IMR-90 (cell line): Measurements from ENCODE around the gene BEX3. TPM values are rescaled to one million over a fixed set of nuclear protein-coding genes. Genes with fewer than 3 reads are reported as not detected.

Experiments
- ATAC-seq: fragments of 200-7000 bp; cut with Tn5 transposase; 2 replicates; pipeline ENCODE4 v1.9.1; 2020; ENCODE audit warnings: low read depth, mild to moderate bottlenecking, moderate library complexity
- BruUV-seq: library from RNA; stranded (reverse); fragments of 400-500 nt; replicated peaks from 2 replicates; lab custom pipeline; 2021; lab: Mats Ljungman, UMichigan
- CTCF ChIA-PET: fragments of 300-600 bp; formaldehyde crosslinking; extraction: SDS; loops from one replicate; lab custom pipeline; 2021; ENCODE audit warnings: antibody characterized with exemption; lab: Yijun Ruan, JAX
- POLR2A ChIA-PET: fragments of 300-600 bp; sonication (Branson Sonifier 250); formaldehyde crosslinking; loops from one replicate; lab custom pipeline; 2022; ENCODE audit warnings: antibody characterized with exemption; ENCODE audit not compliant: unreplicated experiment; lab: Charles Lee
- DNase-seq: peaks from one replicate; pipeline ENCODE4 v3.0.0; 2013
- H2AFZ ChIP-seq: replicated peaks from 2 replicates; pipeline ENCODE3; 2013; ENCODE audit warnings: low read length, mild to moderate bottlenecking; ENCODE audit not compliant: poor library complexity
- H2AK5ac ChIP-seq: 2 replicates; pipeline ENCODE4 v1.6.1; 2013; ENCODE audit warnings: low read depth, low read length, inconsistent platforms
- H2AK9ac ChIP-seq: replicated peaks from 2 replicates; pipeline ENCODE3; 2013; ENCODE audit warnings: mild to moderate bottlenecking, low read depth, low read length, moderate library complexity; ENCODE audit not compliant: poor library complexity
- H2BK120ac ChIP-seq: 2 replicates; pipeline ENCODE4 v1.6.1; 2013; ENCODE audit warnings: low read depth, low read length, inconsistent platforms
- H2BK15ac ChIP-seq: 3 replicates; pipeline ENCODE4 v1.6.1; 2013; ENCODE audit warnings: low read depth, low read length, inconsistent platforms
- H2BK20ac ChIP-seq: 2 replicates; pipeline ENCODE4 v1.6.1; 2013; ENCODE audit warnings: low read depth, mild to moderate bottlenecking, inconsistent platforms, low read length, moderate library complexity
- H2BK5ac ChIP-seq: 2 replicates; pipeline ENCODE4 v1.6.1; 2013; ENCODE audit warnings: mild to moderate bottlenecking, low read depth, low read length, inconsistent platforms; ENCODE audit not compliant: poor library complexity, severe bottlenecking
- H3K14ac ChIP-seq: replicated peaks from 2 replicates; pipeline ENCODE4 v1.6.1; 2013; ENCODE audit warnings: low read depth, low read length, inconsistent platforms
- H3K18ac ChIP-seq: 2 replicates; pipeline ENCODE4 v1.6.1; 2013; ENCODE audit warnings: low read depth, low read length, control low read depth
- H3K23ac ChIP-seq: 2 replicates; pipeline ENCODE4 v1.6.1; 2013; ENCODE audit warnings: low read depth, low read length, inconsistent platforms
- H3K27ac ChIP-seq: 2 replicates; pipeline ENCODE4 v1.5.1; 2013; ENCODE audit warnings: mild to moderate bottlenecking, control low read depth, low read length; ENCODE audit not compliant: insufficient read depth
- H3K27me3 ChIP-seq: 2 replicates; pipeline ENCODE4 v1.6.1; 2013; ENCODE audit warnings: low read length; ENCODE audit not compliant: control insufficient read depth, insufficient read depth
- H3K36me3 ChIP-seq: 2 replicates; pipeline ENCODE4 v1.6.1; 2013; ENCODE audit warnings: low read length, mixed read lengths; ENCODE audit not compliant: control insufficient read depth, insufficient read depth
- H3K4ac ChIP-seq: 2 replicates; pipeline ENCODE4 v1.6.1; 2013; ENCODE audit warnings: low read depth, low read length, inconsistent platforms
- H3K4me1 ChIP-seq: 2 replicates; pipeline ENCODE4 v1.6.1; 2013; ENCODE audit warnings: low read length, mixed read lengths; ENCODE audit not compliant: control insufficient read depth, insufficient read depth
- H3K4me2 ChIP-seq: 2 replicates; pipeline ENCODE4 v1.6.1; 2013; ENCODE audit warnings: low read depth, mild to moderate bottlenecking, control low read depth, low read length, moderate library complexity
- H3K4me3 ChIP-seq: 2 replicates; pipeline ENCODE4 v1.5.1; 2013; ENCODE audit warnings: low read depth, mild to moderate bottlenecking, control low read depth, low read length, moderate library complexity; ENCODE audit not compliant: insufficient read depth
- H3K56ac ChIP-seq: 2 replicates; pipeline ENCODE4 v1.6.1; 2013; ENCODE audit warnings: low read length, inconsistent platforms; ENCODE audit not compliant: insufficient read depth; ENCODE audit errors: extremely low read depth
- H3K79me1 ChIP-seq, 2 experiments: 2 replicates each; pipeline ENCODE4 v1.6.1; 2013; ENCODE audit warnings: low read length in 2 of 2, inconsistent platforms in 1 of 2, low read depth in 1 of 2
- H3K9ac ChIP-seq: 2 replicates; pipeline ENCODE4 v1.6.1; 2013; ENCODE audit warnings: low read depth, low read length, control low read depth
- H3K9me1 ChIP-seq: 2 replicates; pipeline ENCODE4 v1.6.1; 2013; ENCODE audit warnings: low read length, inconsistent platforms; ENCODE audit not compliant: insufficient read depth
- H3K9me3 ChIP-seq: 2 replicates; pipeline ENCODE4 v1.6.1; 2013; ENCODE audit warnings: low read length; ENCODE audit not compliant: control insufficient read depth, insufficient read depth
- H4K20me1 ChIP-seq: 2 replicates; pipeline ENCODE4 v1.6.1; 2013; ENCODE audit warnings: low read length, inconsistent platforms; ENCODE audit not compliant: insufficient read depth
- H4K5ac ChIP-seq: 2 replicates; pipeline ENCODE4 v1.6.1; 2013; ENCODE audit warnings: mild to moderate bottlenecking, low read depth, low read length, control low read depth
- H4K8ac ChIP-seq, 2 experiments: 2 replicates each; pipeline ENCODE4 v1.6.1; 2013; ENCODE audit warnings: low read depth in 2 of 2, low read length in 2 of 2, control low read depth in 1 of 2, inconsistent platforms in 1 of 2
- H4K91ac ChIP-seq: 2 replicates; pipeline ENCODE4 v1.6.1; 2013; ENCODE audit warnings: low read depth, low read length, inconsistent platforms; ENCODE audit not compliant: insufficient read depth
- BHLHE40 ChIP-seq: fragments of 150-350 bp; IDR thresholded peaks from 2 replicates; pipeline ENCODE4 v1.6.1; 2016; ENCODE audit warnings: mild to moderate bottlenecking, low read depth, low read length
- CEBPB ChIP-seq: IDR thresholded peaks from 2 replicates; pipeline ENCODE4 v1.6.1; 2012; ENCODE audit warnings: low read depth, low read length, improper control_type of control experiment
- ELK1 ChIP-seq: fragments of 150-350 bp; IDR thresholded peaks from 2 replicates; pipeline ENCODE4 v1.6.1; 2016; ENCODE audit warnings: low read depth, mild to moderate bottlenecking, low read length, moderate library complexity, borderline replicate concordance
- FOS ChIP-seq: fragments of 150-350 bp; IDR thresholded peaks from 2 replicates; pipeline ENCODE4 v1.6.1; 2016; ENCODE audit warnings: low read depth, low read length
- MAZ ChIP-seq: IDR thresholded peaks from 2 replicates; pipeline ENCODE4 v1.6.1; 2012; ENCODE audit warnings: low read depth, mild to moderate bottlenecking, low read length, improper control_type of control experiment, moderate library complexity, borderline replicate concordance
- MXI1 ChIP-seq: IDR thresholded peaks from 2 replicates; pipeline ENCODE4 v1.6.1; 2012; ENCODE audit warnings: low read depth, mild to moderate bottlenecking, low read length, moderate library complexity, borderline replicate concordance
- NFE2L2 ChIP-seq: fragments of 150-350 bp; IDR thresholded peaks from 2 replicates; pipeline ENCODE4 v1.6.1; 2016; ENCODE audit warnings: low read depth, mild to moderate bottlenecking, low read length
- POLR2A ChIP-seq: IDR thresholded peaks from 2 replicates; pipeline ENCODE4 v1.6.1; 2012; ENCODE audit warnings: mild to moderate bottlenecking, low read depth, low read length
- RAD21 ChIP-seq: IDR thresholded peaks from 2 replicates; pipeline ENCODE4 v1.6.1; 2012; ENCODE audit warnings: low read length, improper control_type of control experiment
- RFX5 ChIP-seq: IDR thresholded peaks from 2 replicates; pipeline ENCODE4 v1.8.0; 2012; ENCODE audit warnings: low read depth, mild to moderate bottlenecking, low read length, moderate library complexity
- SMC3 ChIP-seq: fragments of 150-350 bp; IDR thresholded peaks from 2 replicates; pipeline ENCODE4 v1.6.1; 2016; ENCODE audit warnings: low read depth, mild to moderate bottlenecking, antibody characterized with exemption, low read length, moderate library complexity
- USF2 ChIP-seq: fragments of 150-350 bp; IDR thresholded peaks from 2 replicates; pipeline ENCODE4 v1.6.1; 2017; ENCODE audit warnings: mild to moderate bottlenecking, antibody characterized with exemption, low read length, low read depth
- WGBS, 2 experiments: methylation state at CpG; one replicate each; pipeline versions ENCODE4 v1.1.5 to v1.1.7; 2013; ENCODE audit warnings: missing lambda C conversion rate in 2 of 2; ENCODE audit not compliant: insufficient read length in 1 of 2; ENCODE audit errors: extremely low coverage in 2 of 2; 5-methylcytosine and 5-hydroxymethylcytosine counted together
- dilution Hi-C: fragments of 300-500 bp; cut with HindIII; formaldehyde crosslinking; loops from one replicate; pipeline ENCODE4 v1.14.3; 2018; ENCODE audit warnings: low sequenced_read_pairs; ENCODE audit not compliant: unreplicated experiment
- in situ Hi-C: fragments of 300-500 bp; cut with MboI; formaldehyde crosslinking; loops from 3 replicates; pipeline ENCODE4 v1.14.3; 2019; ENCODE audit warnings: low sequenced_read_pairs, inconsistent platforms, mixed read lengths
- intact Hi-C: fragments of 100-400 bp; cut with micrococcal nuclease; formaldehyde crosslinking; loops from 2 replicates; pipeline ENCODE4 v1.10.0; 2022
- polyA plus RNA-seq, 3 experiments: library from polyadenylated mRNA; depleted of rRNA; stranded (reverse); fragments of >200 nt; gene quantifications; 2 replicates each; pipeline ENCODE4 v1.2.3, GENCODE V29; 2012; ENCODE audit warnings: low replicate concordance in 1 of 3
- total RNA-seq: library from RNA; depleted of rRNA; stranded (reverse); fragments of >200 nt; gene quantifications from 2 replicates; pipeline ENCODE4 v1.2.3, GENCODE V29; 2012

Gene BEX3
- total and polyA plus RNA-seq, 2 of the 4 experiments (the other 2 are of a cell fraction), result 114 to 409 TPM

- no peaks in the 10 kb centered on the region for H3K79me1 ChIP-seq
- ChIA-PET POLR2A (interaction anchor here (0.6 kb wide), 1 partner anchor 170 kb away, joined by 3 read pairs; no protein-coding TSS in a partner anchor), CTCF (interaction anchor here (1.5 kb wide), 1 partner anchor 78 kb away, joined by 4 read pairs; no protein-coding TSS in a partner anchor)
- H3K9me3 ChIP-seq, result no peaks in the 10 kb centered on the region
- BruUV-seq, result no TSS peak
- in situ Hi-C loops (no loop called here), dilution Hi-C loops (no loop called here), intact Hi-C loops (no loop called here)
- DNase-seq (no peak), ATAC-seq (no peak)
- H4K8ac ChIP-seq, result no peak overlapping the region
- no peaks in the 10 kb centered on the region for H3K36me3 ChIP-seq
- no peak overlapping the region for H2AK5ac ChIP-seq
- no peak overlapping the region for H3K56ac ChIP-seq
- no peak overlapping the region for H2AK9ac ChIP-seq
- no peak overlapping the region for H3K9ac ChIP-seq
- no CpG with 5 or more reads among the region's 2 CpGs for WGBS, 2 experiments
- no peaks in the 10 kb centered on the region for H3K9me1 ChIP-seq
- H3K18ac ChIP-seq, result no peak overlapping the region
- no peak overlapping the region for H2AFZ ChIP-seq
- TF ChIP-seq CEBPB (no peak), POLR2A (no peak), RAD21 (no peak), BHLHE40 (no peak), MXI1 (no peak), ELK1 (no peak), FOS (no peak), NFE2L2 (no peak), MAZ (no peak), RFX5 (no peak), SMC3 (no peak), USF2 (no peak)
- no peak overlapping the region for H3K23ac ChIP-seq
- no peak overlapping the region for H4K5ac ChIP-seq
- H2BK120ac ChIP-seq, result no peak overlapping the region
- H3K27me3 ChIP-seq, result no peaks in the 10 kb centered on the region; the same call in 1 of the 2 replicates
- no peak overlapping the region for H3K4me3 ChIP-seq
- H3K4me1 ChIP-seq, result peaks cover 3% of the 10 kb centered on the region; the same call in 1 of the 2 replicates
- no peak overlapping the region for H2BK20ac ChIP-seq
- H3K4ac ChIP-seq, result no peak overlapping the region
- H2BK5ac ChIP-seq, result no peak overlapping the region
- no peak overlapping the region for H4K91ac ChIP-seq
- H3K4me2 ChIP-seq, result no peak overlapping the region
- H4K20me1 ChIP-seq, result no peaks in the 10 kb centered on the region
- H3K27ac ChIP-seq, result no peak overlapping the region
- no peak overlapping the region for H3K14ac ChIP-seq
- no peak overlapping the region for H2BK15ac ChIP-seq
These were observed 10.0 kb downstream of the BEX3 start for GRCh38 chrX:103386332-103386731.
